HG03432 (cell line): ENCODE results near the gene ECE2.
A peak's percentile ranks its signal among the peaks of the same experiment; 100 is the strongest.
"Not testable (repeated sequence)": the region's sequence is repeated elsewhere in the genome, so short reads cannot be mapped to it uniquely, and the experiment has no call there.

ENCODE experiments used
- ATAC-seq: cut with Tn5 transposase; IDR thresholded peaks from one replicate; pipeline ENCODE4 v1.9.1; 2021; ENCODE audit warnings: mild to moderate bottlenecking, moderate library complexity; ENCODE audit not compliant: unreplicated experiment

Gene ECE2

GRCh38 chr3:184262764-184263179, 13.1 kb upstream of the ECE2 start:
- no peak for ATAC-seq

DNA sequence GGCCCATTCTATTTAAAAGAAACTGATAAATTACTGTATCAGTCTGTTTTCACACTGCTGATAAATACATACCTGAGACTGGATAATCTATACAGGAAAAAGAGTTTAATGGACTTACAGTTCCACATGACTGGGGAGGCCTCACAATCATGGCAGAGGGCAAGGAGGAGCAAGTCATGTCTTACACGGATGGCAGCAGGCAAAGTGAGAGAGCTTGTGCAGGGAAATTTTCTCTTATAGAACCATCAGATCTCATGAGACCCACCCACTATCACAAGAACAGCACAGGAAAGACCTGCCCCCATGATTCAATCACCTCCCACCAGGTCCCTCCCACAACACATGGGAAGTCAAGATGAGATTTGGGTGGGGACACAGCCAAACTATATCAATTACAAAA, 8.6 kb upstream of the ECE2 start:
- not testable (repeated sequence) for ATAC-seq

- no peak for ATAC-seq
These were observed 3.6 kb upstream of the ECE2 start for GRCh38 chr3:184272269-184272668.

DNA sequence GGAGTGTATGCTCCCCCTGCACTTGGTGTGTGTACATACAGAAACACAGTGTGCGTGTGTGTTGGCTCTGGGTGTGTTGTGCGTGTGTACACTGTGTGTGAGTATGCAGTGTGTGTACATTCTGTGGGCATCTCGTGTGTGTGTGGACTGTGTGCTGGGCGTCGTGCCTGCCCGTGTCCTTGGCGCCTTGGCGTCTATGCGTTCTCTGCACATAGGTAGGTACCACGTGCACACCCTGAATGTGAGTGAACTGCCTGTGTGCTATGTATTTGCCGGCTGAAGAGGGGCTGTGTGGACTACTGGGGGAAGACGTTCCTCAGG, 481 bp upstream of the ECE2 start:
- no peak for ATAC-seq

DNA sequence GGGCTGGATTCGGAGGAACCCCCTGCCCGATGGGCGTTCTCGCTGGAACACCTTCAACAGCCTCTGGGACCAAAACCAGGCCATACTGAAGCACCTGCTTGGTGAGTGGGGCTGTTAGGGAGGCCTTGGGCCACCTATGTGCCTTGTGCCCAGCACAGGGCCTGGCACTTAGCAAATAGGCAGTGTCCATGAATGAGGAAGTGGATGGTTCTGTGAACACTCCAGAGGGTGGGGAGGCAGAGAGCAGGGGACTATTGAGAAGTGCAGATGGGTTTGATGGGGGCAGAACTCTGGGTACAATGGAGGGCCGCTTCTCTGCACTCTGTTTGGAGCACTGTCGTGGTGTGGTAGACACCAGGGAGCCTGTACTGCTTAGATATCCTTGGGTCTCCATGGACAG, 1.5 kb downstream of the ECE2 start:
- ATAC-seq, result no peak

GRCh38 chr3:184282941-184283340, 7.1 kb downstream of the ECE2 start:
- ATAC-seq, result no peak

- ATAC-seq, result no peak
These were observed 7.9 kb downstream of the ECE2 start for GRCh38 chr3:184283681-184284080.

GRCh38 chr3:184284696-184285095, 8.9 kb downstream of the ECE2 start:
- no peak for ATAC-seq

DNA sequence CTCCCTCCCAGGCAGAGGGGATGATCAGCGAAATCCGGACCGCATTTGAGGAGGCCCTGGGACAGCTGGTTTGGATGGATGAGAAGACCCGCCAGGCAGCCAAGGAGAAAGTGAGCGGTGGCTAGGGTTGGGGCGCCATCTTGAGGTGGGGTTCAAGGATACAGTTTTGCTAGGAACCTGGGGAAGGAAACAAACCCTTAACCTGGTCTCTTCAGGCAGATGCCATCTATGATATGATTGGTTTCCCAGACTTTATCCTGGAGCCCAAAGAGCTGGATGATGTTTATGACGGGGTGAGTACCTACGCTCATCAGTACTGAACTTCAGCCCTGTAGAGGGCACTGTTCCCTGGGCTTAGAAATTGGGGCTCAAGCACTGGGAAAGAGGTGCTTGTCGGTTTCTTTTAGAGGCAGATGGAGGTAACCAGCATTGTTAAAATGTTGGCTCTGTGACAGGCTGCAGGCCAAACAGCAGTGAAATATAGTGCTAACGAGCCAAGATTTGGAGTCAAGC, 13.7 kb downstream of the ECE2 start:
- ATAC-seq, result no peak

GRCh38 chr3:184290331-184290730, 14.5 kb downstream of the ECE2 start:
- no peak for ATAC-seq

DNA sequence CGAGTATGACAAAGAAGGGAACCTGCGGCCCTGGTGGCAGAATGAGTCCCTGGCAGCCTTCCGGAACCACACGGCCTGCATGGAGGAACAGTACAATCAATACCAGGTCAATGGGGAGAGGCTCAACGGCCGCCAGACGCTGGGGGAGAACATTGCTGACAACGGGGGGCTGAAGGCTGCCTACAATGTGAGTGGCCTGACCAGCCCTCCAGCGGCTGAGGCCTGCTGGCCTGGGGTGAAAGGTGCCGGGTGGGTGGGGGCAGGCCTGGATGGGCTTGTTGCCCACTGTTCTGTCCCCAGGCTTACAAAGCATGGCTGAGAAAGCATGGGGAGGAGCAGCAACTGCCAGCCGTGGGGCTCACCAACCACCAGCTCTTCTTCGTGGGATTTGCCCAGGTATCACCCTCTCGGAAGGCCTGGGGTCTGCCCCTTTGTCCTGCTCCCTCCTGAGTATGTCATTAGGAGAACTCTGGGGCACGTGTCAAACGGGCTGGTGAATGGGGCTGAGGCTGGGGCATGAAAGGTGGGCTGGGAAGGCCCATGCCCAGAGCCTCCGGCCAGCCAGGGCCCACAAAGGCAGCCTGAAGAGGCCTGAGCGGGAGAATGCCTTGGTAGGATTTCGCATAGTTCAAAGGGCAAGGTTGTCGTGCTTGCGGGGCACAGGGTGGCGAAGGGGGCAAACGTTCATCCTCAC, 15.4 kb downstream of the ECE2 start:
- ATAC-seq, result no peak

GRCh38 chr3:184291738-184292445, 16.1 kb downstream of the ECE2 start:
- no peak for ATAC-seq

- ATAC-seq, result no peak
These were observed 19.9 kb downstream of the ECE2 start for GRCh38 chr3:184295771-184296170.

- no peak for ATAC-seq
These were observed 20.8 kb downstream of the ECE2 start for GRCh38 chr3:184296616-184297015.

GRCh38 chr3:184298759-184299487, 23.1 kb downstream of the ECE2 start, which contains the start of gene PSMD2:
Gene PSMD2 (plus strand): TSS chr3:184299241. CDS start chr3:184299267, 26 bp downstream.
- ATAC-seq, result peak; percentile 92

- peak; percentile 12 for ATAC-seq
These were observed 23.9 kb downstream of the ECE2 start for GRCh38 chr3:184299488-184300377.

DNA sequence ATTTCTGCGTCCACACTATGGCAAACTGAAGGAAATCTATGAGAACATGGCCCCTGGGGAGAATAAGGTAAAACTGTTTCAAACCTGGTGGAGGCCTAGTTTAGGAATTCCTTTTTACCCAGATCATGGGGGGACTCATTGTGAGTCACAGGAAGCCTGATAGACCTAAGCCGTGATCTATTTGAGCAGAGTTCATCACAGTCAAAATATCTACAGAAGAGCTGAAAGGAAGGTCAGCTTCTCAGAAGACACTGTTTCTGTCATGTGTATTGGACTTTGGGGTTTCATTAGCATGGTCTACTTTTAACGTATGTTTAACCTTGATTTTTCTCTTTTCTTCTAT, 24.5 kb downstream of the ECE2 start:
- ATAC-seq, result no peak

GRCh38 chr3:184305577-184305976, 29.8 kb downstream of the ECE2 start:
- ATAC-seq, result no peak

DNA sequence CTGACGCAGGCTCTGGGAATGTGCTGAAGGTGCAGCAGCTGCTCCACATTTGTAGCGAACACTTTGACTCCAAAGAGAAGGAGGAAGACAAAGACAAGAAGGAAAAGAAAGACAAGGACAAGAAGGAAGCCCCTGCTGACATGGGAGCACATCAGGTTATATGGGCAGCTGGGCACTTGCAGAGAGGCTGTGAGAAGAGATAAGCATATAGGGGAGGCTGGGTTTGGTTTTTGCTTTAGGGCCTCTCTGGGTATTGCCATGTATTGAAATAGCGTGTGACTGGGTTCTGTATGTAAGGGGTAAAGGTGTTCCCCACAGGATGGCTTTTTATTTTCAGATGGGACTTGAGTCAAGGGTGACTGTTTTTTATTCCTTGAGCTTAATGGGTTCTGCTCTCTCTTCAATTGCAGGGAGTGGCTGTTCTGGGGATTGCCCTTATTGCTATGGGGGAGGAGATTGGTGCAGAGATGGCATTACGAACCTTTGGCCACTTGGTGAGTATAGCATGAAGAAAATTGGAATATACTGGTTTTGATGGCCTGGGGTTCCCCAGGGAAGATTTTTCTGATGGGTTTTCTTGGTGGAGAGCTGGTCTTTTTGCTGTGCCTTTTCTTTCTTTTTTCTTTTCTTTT, 30.6 kb downstream of the ECE2 start:
- ATAC-seq, result no peak

GRCh38 chr3:184307915-184308314, 32.1 kb downstream of the ECE2 start:
- no peak for ATAC-seq
